Activated CD8-positive, alpha-beta memory T cell treated with anti-CD3 and anti-CD28 coated beads, Interleukin-2, amount 10 ng/mL, durations not matched to agents 7 days and 5 days (primary cell): Measurements from ENCODE around the gene HGF. TPM values are rescaled to one million over a fixed set of nuclear protein-coding genes. Genes with fewer than 3 reads are reported as not detected.
"Not testable (repeated sequence)": the region's sequence is repeated elsewhere in the genome, so short reads cannot be mapped to it uniquely, and the experiment has no call there.

Experiments
- ATAC-seq: fragments of 150-1000 bp; cut with Tn5 transposase; one replicate; pipeline ENCODE4 v1.10.0; 2021; ENCODE audit warnings: moderate library complexity
- CTCF ChIA-PET: fragments of 350-600 bp; sonication (Branson Sonifier 250); formaldehyde crosslinking; loops from one replicate; lab custom pipeline; 2021; ENCODE audit warnings: antibody characterized with exemption; lab: Charles Lee
- DNase-seq: peaks from one replicate; pipeline ENCODE4 v3.0.0-alpha.2; 2020
- H3K27ac Mint-ChIP-seq: one replicate; pipeline ENCODE4 v1.8.0; 2021; ENCODE audit warnings: mild to moderate bottlenecking, mixed read lengths
- H3K27me3 Mint-ChIP-seq: one replicate; pipeline ENCODE4 v1.8.0; 2021; ENCODE audit warnings: mixed read lengths
- H3K36me3 Mint-ChIP-seq: one replicate; pipeline ENCODE4 v1.8.0; 2021; ENCODE audit warnings: mild to moderate bottlenecking, mixed read lengths
- H3K4me1 Mint-ChIP-seq: one replicate; pipeline ENCODE4 v1.8.0; 2021; ENCODE audit warnings: mixed read lengths
- H3K4me3 Mint-ChIP-seq: one replicate; pipeline ENCODE4 v1.8.0; 2021; ENCODE audit warnings: mild to moderate bottlenecking, moderate library complexity, mixed read lengths
- H3K9me3 Mint-ChIP-seq: one replicate; pipeline ENCODE4 v1.8.0; 2022; ENCODE audit warnings: low read depth, mixed read lengths
- total RNA-seq, 2 experiments: library from RNA; stranded (reverse); gene quantifications; one replicate each; pipeline ENCODE4 v1.2.3, GENCODE V29; 2021

Gene HGF
- total RNA-seq, 2 experiments from 2014 or later = not detected

DNA sequence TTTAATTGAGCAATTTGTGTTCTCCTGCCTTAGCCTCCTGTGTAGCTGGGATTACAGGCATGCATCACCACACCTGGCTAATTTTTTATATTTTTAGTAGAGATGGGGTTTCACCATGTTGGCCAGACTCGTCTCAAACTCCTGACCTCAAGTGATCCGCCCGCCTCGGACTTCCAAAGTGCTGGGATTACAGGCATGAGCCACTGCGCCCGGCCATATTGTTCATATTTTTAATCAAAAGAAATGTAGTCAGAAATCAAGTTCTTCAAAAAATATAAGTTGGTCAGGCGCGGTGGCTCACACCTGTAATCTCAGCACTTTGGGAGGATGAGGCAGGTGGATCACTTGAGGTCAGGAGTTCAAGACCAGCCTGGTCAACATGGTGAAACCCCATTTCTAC, 47.6 kb downstream of the HGF start:
- H3K9me3 Mint-ChIP-seq, H3K27me3 Mint-ChIP-seq, CTCF ChIA-PET, H3K4me1 Mint-ChIP-seq, H3K4me3 Mint-ChIP-seq, H3K36me3 Mint-ChIP-seq, ATAC-seq, DNase-seq, H3K27ac Mint-ChIP-seq: not testable (repeated sequence)

DNA sequence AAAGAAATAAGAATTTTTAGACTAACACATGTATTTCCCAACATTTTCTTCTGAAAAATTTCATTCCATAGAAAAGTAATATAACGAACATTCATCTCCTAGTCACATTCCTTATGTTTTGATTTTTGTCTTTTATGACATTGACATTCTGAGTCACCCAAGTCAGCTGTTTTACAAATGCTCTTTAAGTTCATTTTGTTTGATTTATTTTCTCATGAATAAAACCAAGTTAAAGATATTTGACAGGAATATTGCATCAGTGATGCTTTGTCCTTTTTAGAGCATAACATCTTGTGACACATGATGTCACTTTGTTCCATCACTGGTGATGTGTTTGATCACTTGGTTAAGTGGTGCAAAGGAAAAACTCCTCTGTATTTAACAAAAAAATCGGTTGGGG, 48.4 kb downstream of the HGF start:
- CTCF ChIA-PET = no interaction called here
- ATAC-seq (no peak), DNase-seq (no peak)
- Mint-ChIP-seq H3K36me3 (no peaks in the 10 kb centered on the region), H3K4me1 (no peaks in the 10 kb centered on the region), H3K4me3 (no peak overlapping the region), H3K27me3 (no peaks in the 10 kb centered on the region), H3K27ac (no peak overlapping the region), H3K9me3 (peaks cover 2% of the 10 kb centered on the region)

DNA sequence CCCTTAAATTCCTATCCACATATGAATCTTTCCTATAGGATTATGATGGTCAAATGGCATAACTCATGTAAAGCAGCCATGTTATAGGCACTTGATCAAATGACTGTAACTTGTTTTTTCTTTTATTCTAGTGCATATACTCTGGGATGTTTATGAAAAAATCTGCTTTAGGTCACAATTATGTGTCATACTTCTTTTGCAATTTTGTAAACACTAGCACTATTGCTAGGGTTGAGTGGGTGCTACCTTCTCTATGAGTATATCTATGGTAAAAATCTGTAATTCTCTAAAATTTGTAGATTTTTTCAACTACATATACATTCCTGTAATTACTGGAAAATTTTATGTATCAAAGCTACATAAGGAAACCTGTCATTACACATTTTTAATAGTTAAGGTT, 50.0 kb downstream of the HGF start:
- Mint-ChIP-seq H3K9me3 (no peaks in the 10 kb centered on the region), H3K4me1 (no peaks in the 10 kb centered on the region), H3K36me3 (no peaks in the 10 kb centered on the region), H3K4me3 (no peak overlapping the region), H3K27ac (no peak overlapping the region), H3K27me3 (no peaks in the 10 kb centered on the region)
- CTCF ChIA-PET = no interaction called here
- DNase-seq (no peak), ATAC-seq (no peak)

DNA sequence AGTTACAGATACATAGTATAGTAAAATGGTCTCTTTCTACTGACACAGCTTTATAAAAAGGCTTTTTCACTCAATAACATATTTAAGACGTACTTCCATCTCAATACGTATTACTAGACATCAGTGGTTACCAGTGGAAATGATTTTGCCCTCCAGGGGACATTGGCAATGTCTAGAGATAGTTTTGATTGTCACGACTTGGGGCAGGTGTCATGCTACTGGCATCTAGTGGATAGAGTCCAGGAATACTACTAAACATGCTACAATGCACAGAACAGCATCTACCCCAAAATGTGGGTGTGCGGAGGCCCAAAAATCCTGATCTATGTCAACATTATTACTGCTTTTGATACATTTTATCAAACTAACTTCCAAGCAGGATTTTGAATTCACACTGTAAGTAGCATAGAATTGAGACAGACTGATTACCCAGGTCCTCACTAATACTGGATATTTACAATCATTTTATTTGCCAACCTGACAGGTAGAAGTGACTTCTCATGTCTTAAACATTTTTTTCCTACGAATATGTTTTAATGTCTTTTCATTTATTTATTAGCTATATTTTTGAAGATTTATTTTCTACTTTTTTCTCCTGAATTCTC, 53.8 kb downstream of the HGF start:
- Mint-ChIP-seq H3K27ac (no peak overlapping the region), H3K36me3 (no peaks in the 10 kb centered on the region), H3K9me3 (peaks cover 3% of the 10 kb centered on the region), H3K4me1 (no peaks in the 10 kb centered on the region), H3K4me3 (no peak overlapping the region), H3K27me3 (no peaks in the 10 kb centered on the region)
- no peak for DNase-seq
- CTCF ChIA-PET = no interaction called here
- ATAC-seq = no peak

DNA sequence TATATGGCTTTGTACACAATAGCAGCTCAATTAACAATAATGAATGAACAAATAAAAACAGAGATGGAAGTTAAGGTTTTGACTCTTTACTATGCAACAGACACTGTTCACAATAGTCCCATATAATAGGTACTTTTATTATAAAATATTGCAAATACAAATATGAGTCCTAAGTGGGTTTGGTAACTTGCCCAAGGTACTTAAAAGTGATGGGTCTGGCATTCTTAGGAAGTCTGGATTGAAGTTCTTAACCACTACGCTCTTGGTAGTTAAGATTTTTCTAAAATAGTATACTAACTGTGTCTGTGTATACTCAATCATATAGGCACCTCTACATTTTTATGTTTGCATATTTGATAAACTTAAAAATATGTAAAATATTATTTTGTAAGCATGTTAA, 55.5 kb downstream of the HGF start:
- no peaks in the 10 kb centered on the region for H3K36me3 Mint-ChIP-seq
- no peak overlapping the region for H3K4me3 Mint-ChIP-seq
- CTCF ChIA-PET = no interaction called here
- no peak overlapping the region for H3K27ac Mint-ChIP-seq
- H3K4me1 Mint-ChIP-seq = no peaks in the 10 kb centered on the region
- no peaks in the 10 kb centered on the region for H3K27me3 Mint-ChIP-seq
- no peak for DNase-seq
- ATAC-seq = no peak
- peaks cover 3% of the 10 kb centered on the region for H3K9me3 Mint-ChIP-seq

DNA sequence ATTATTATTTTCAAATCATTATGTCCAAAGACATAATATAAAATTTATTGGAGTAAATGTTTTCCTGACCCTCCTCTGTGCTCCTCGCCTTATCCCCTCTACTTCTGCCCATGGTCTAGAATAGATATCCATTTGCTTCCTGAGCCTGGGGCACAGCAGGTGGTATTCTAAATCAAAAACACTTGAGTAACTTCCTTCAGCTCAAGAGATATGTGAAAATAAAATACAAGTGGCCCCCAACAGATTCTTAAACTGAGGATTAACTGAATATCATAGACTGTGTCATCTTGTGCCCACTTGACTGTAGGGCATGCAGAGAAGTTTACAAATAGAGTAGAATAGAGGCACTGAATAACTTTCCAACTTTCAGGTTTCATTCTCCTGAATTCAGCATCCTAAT, 59.1 kb downstream of the HGF start:
- DNase-seq (no peak), ATAC-seq (no peak)
- Mint-ChIP-seq H3K4me3 (no peak overlapping the region), H3K4me1 (no peaks in the 10 kb centered on the region), H3K27ac (no peak overlapping the region), H3K36me3 (no peaks in the 10 kb centered on the region), H3K9me3 (peaks cover 7% of the 10 kb centered on the region), H3K27me3 (no peaks in the 10 kb centered on the region)
- CTCF ChIA-PET = no interaction called here

DNA sequence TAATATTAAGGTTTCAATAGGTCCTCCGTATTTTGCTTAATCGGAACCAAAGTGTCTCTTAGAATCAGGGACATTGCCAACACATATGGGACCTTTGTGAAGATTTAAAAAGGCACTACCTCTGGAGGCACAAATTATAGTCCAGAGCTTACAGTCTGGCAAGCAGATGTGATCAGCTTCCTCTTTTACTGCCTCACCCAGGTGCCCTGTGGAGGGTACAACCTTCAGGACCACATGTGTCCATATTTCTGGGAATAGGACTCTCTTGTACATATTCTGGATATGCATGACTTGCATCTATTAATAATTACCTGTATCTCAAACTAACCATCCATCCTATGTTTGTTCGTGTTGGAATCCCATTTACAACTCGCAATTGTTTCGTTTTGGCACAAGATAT, 60.0 kb downstream of the HGF start:
- DNase-seq (no peak), ATAC-seq (no peak)
- Mint-ChIP-seq H3K9me3 (peaks cover 7% of the 10 kb centered on the region), H3K36me3 (no peaks in the 10 kb centered on the region), H3K4me1 (no peaks in the 10 kb centered on the region), H3K27me3 (no peaks in the 10 kb centered on the region), H3K4me3 (no peak overlapping the region), H3K27ac (no peak overlapping the region)
- CTCF ChIA-PET = no interaction called here

DNA sequence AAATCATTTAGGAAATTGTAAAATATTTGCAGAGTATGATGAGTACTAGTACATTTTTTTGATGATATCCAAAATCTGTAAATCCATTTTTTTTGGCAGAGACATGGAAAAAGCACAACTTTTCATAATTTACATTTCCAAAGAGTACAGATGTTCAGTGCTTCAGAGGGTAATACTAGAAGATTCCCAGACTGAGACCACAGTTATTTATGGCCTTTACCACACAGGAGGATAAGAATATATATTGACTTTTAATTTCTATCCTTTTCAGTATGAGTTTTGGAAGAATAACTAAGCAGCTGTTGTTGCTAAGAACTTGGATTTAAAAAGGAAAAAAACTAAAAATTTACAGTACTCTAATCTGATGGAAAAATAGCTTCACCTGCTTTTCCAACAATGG, 61.9 kb downstream of the HGF start:
- Mint-ChIP-seq H3K36me3 (no peaks in the 10 kb centered on the region), H3K27ac (no peak overlapping the region)
- no peak for ATAC-seq

DNA sequence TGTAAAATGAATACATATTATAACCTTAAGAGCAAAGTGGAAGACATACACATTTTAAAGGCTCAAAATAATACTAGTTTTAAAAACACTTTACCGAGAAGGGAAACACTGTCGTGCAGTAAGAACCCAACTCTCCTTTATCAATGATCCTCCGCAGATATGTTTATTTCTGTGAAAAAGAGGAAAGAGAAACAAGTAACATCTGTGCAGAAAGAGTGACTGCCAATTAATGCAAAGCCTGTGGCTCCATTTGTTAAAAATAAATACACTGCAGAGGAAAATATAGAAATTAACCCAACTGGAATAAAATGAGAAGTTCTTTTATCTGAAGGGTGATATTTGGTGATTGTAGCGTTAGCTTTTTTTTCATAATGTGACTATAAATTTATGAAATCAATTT, 62.7 kb downstream of the HGF start:
- Mint-ChIP-seq H3K36me3 (no peaks in the 10 kb centered on the region), H3K4me3 (no peak overlapping the region), H3K27ac (no peak overlapping the region), H3K9me3 (peaks cover 4% of the 10 kb centered on the region), H3K4me1 (no peaks in the 10 kb centered on the region), H3K27me3 (no peaks in the 10 kb centered on the region)
- DNase-seq (no peak), ATAC-seq (no peak)
- CTCF ChIA-PET = no interaction called here

More for the DNA sequence above, 61.9 kb downstream of the HGF start:
- H3K4me1 Mint-ChIP-seq = no peaks in the 10 kb centered on the region
- H3K27me3 Mint-ChIP-seq = no peaks in the 10 kb centered on the region
- peaks cover 4% of the 10 kb centered on the region for H3K9me3 Mint-ChIP-seq
- no peak overlapping the region for H3K4me3 Mint-ChIP-seq
- CTCF ChIA-PET = no interaction called here
- DNase-seq = no peak

DNA sequence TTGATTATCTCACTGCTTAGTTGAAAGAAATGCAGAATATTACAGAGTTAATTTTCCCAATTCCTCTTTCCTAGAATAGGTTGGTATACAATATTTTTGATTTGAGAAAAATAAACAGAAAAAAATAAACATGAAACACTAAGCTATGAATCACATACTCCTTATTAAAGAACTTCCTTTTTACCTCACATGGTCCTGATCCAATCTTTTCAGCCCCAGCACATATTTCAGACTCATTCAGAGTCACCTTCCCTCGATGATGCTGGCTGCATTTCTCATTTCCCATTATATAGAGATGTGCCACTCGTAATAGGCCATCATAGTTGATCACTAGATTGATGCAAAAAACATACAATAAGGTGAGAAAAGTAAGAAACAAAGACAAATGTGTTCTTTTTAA, 64.6 kb downstream of the HGF start:
- H3K4me1 Mint-ChIP-seq = no peaks in the 10 kb centered on the region
- CTCF ChIA-PET = no interaction called here
- no peaks in the 10 kb centered on the region for H3K27me3 Mint-ChIP-seq
- no peak for DNase-seq
- no peaks in the 10 kb centered on the region for H3K36me3 Mint-ChIP-seq
- no peak overlapping the region for H3K4me3 Mint-ChIP-seq
- ATAC-seq = no peak
- H3K27ac Mint-ChIP-seq = no peak overlapping the region
- H3K9me3 Mint-ChIP-seq = peaks cover 4% of the 10 kb centered on the region

DNA sequence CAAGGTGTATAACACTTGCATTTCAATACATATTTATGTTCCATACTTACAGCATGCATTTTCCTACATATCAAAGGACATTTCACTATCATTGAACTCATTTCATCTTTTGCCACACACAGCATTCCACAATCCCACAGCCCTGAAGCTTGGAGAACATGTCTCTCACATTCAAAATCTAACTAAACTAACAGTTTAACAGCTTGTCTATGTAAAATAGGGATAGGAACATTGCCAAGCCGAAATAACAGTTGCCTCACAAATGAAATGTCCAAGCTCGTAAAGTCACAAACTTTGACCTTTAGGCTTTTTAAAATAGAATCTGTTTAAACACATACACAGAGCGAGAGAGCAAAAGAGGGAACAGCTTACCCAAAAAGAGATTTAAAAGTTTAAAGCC, 65.3 kb downstream of the HGF start:
- H3K9me3 Mint-ChIP-seq = peaks cover 4% of the 10 kb centered on the region
- no peaks in the 10 kb centered on the region for H3K4me1 Mint-ChIP-seq
- H3K36me3 Mint-ChIP-seq = no peaks in the 10 kb centered on the region

DNA sequence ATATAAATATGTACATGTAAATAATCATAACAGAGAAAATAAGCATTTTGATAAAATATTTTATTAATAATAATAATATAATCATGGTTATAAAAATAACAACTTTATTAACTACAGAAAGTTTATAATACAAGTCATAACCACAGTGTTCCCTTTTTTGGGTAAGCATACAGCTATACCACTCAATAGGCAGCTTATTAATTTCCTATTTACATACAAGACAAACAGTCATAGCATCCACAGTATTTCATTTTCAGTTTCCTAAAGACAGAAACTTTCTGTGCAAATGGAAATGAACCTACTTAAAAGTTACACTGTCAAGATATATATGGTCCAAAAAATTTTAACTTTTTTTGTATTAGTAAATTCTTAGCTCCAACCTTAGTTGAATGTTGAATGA, 70.9 kb downstream of the HGF start:
- no peak for DNase-seq
- Mint-ChIP-seq H3K9me3 (no peaks in the 10 kb centered on the region), H3K27me3 (no peaks in the 10 kb centered on the region)

More for the DNA sequence above, 65.3 kb downstream of the HGF start:
- CTCF ChIA-PET = no interaction called here
- DNase-seq (no peak), ATAC-seq (no peak)
- H3K27ac Mint-ChIP-seq = no peak overlapping the region
- H3K27me3 Mint-ChIP-seq = no peaks in the 10 kb centered on the region
- no peak overlapping the region for H3K4me3 Mint-ChIP-seq

DNA sequence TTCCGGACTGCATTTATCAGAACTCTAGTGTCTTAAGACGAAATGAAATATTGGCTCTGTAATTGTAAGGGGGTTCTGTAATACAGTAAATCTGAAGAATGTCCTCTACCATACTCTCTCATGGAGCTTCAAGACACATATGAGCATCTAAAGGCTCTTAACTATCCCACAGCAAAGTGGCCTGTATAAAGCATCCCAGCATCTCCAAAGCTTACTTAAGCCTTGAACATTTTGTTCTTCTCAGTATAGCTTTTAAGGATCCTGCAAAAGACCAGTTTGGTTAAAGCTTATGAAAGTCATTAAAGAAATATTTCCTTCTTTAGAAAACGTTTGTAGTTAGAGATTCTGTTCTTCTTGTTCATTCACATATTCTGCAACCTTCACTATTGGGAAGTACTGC, 75.1 kb downstream of the HGF start:
- CTCF ChIA-PET = no interaction called here
- Mint-ChIP-seq H3K27me3 (no peaks in the 10 kb centered on the region), H3K4me3 (no peak overlapping the region), H3K27ac (no peak overlapping the region), H3K4me1 (no peaks in the 10 kb centered on the region), H3K9me3 (peaks cover 4% of the 10 kb centered on the region), H3K36me3 (no peaks in the 10 kb centered on the region)
- no peak for DNase-seq
- no peak for ATAC-seq

More for the DNA sequence above, 70.9 kb downstream of the HGF start:
- CTCF ChIA-PET = no interaction called here
- no peak overlapping the region for H3K4me3 Mint-ChIP-seq
- H3K36me3 Mint-ChIP-seq = no peaks in the 10 kb centered on the region
- H3K27ac Mint-ChIP-seq = no peak overlapping the region
- no peaks in the 10 kb centered on the region for H3K4me1 Mint-ChIP-seq
- ATAC-seq = no peak

DNA sequence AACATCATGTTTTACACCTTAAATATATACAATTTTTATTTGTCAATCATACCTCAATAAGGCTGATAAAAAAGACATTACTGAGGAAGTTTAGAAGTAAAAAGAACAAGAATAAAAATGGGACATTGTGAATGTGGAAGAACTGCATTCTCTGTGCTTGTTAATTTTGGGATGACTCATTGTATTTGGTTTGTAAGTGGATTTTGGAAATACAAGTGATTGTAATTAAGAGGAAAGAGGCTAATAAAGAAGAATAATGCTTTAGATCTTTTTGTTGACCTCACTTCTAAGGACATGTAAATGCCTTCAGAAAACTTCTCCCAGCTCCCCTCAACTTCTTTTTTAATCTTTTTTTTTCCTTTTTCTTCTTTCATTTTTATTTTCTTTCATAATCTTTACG, 76.0 kb downstream of the HGF start:
- no peaks in the 10 kb centered on the region for H3K27me3 Mint-ChIP-seq

DNA sequence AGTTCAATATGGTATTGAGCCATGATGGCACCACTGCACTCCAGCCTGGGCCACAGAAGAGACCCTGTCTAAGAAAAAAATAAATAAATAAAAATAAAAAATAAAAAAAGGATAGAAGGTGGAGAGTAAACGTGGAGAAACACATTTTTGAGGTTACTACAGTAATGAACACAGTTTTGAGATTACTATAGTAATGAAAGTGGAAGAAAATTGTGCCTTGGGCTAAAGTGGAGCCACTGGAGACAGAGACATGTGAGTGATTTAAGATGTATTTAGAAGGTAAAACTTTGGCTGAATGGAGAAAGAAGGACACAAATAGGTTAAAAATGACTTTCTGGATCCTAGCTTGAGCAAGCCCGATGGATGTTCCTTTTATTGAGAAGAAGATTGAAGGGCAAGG, 76.8 kb downstream of the HGF start:
- Mint-ChIP-seq H3K36me3 (no peaks in the 10 kb centered on the region), H3K27me3 (no peaks in the 10 kb centered on the region), H3K4me1 (no peaks in the 10 kb centered on the region), H3K27ac (no peak overlapping the region), H3K4me3 (no peak overlapping the region), H3K9me3 (peaks cover 9% of the 10 kb centered on the region)
- CTCF ChIA-PET = interaction anchor here (0.6 kb wide), 1 partner anchor 443 kb away, joined by 3 read pairs; no protein-coding TSS in a partner anchor
- no peak for ATAC-seq
- no peak for DNase-seq

More for the DNA sequence above, 76.0 kb downstream of the HGF start:
- H3K9me3 Mint-ChIP-seq = peaks cover 7% of the 10 kb centered on the region
- no peak overlapping the region for H3K27ac Mint-ChIP-seq
- H3K36me3 Mint-ChIP-seq = no peaks in the 10 kb centered on the region
- no peak for DNase-seq
- H3K4me1 Mint-ChIP-seq = no peaks in the 10 kb centered on the region
- CTCF ChIA-PET = no interaction called here
- ATAC-seq = no peak
- no peak overlapping the region for H3K4me3 Mint-ChIP-seq
